ENCODE measurements around the gene BNC2.

DNA sequence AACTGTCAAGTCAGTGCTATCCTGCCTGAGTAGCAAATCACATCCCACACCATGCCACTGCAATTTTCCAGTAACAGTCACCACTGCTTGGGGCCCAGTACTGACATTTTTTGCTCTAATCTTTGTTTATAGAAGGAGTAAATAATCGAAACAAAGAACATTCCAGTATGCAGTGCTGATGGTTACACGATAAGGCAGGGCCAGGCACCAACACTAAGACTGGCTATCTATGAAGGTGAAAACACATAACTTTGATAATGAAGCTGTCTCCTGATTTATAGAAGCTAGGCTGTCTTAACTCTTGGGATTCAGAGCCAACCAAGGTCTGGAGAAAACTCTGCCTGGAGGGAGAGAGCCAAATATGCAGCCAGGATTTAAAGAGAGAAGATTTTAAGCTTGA lies 365.3 kb downstream of the BNC2 start:
- no peak for TF ChIP-seq CTCF (IDR thresholded peaks at IDR 0.05; ENCODE audit: poor library complexity)
- no peak for TF ChIP-seq EZH2 (IDR thresholded peaks at IDR 0.05; ENCODE audit: borderline replicate concordance)
- TF ChIP-seq EZH2phosphoT487 (IDR thresholded peaks at IDR 0.05; ENCODE audit: low read depth, severe bottlenecking, unreplicated experiment) = no peak
